Natural killer cell (primary cell): ENCODE data around the gene TAS2R40. TPM values are rescaled to one million over a fixed set of nuclear protein-coding genes. Genes with fewer than 3 reads are reported as not detected.

Experiments
- ATAC-seq, 3 donors: fragments of 150-1000 bp in 2 of 3; fragments of 200-7000 bp in 1 of 3; cut with Tn5 transposase; 1 replicate in 1 of 3; 2 replicates in 2 of 3; pipeline ENCODE4 v1.10.0; 2021; ENCODE audit warnings: mild to moderate bottlenecking in 2 of 3, moderate library complexity in 2 of 3
- DNase-seq, 2 donors: peaks; one replicate each; pipeline versions ENCODE4 v3.0.0 to v3.0.0-alpha.2; 2013 to 2021; ENCODE audit warnings: mixed read lengths in 1 of 2
- H3K27ac ChIP-seq: one replicate; pipeline ENCODE4 v1.5.1; 2013; ENCODE audit warnings: mild to moderate bottlenecking, low read length
- H3K27me3 ChIP-seq: one replicate; pipeline ENCODE4 v1.6.1; 2013; ENCODE audit warnings: low read length; ENCODE audit not compliant: control insufficient read depth, insufficient read depth
- H3K36me3 ChIP-seq: one replicate; pipeline ENCODE4 v1.6.1; 2013; ENCODE audit warnings: low read length; ENCODE audit not compliant: control insufficient read depth, insufficient read depth
- H3K4me1 ChIP-seq: one replicate; pipeline ENCODE4 v1.6.1; 2013; ENCODE audit warnings: low read length; ENCODE audit not compliant: control insufficient read depth, insufficient read depth
- H3K4me3 ChIP-seq: one replicate; pipeline ENCODE4 v1.5.1; 2013; ENCODE audit warnings: low read length
- H3K9me3 ChIP-seq: one replicate; pipeline ENCODE4 v1.6.1; 2013; ENCODE audit warnings: low read length; ENCODE audit not compliant: control insufficient read depth, insufficient read depth
- H3K27ac Mint-ChIP-seq, 2 donors: one replicate each; pipeline ENCODE4 v1.8.0; 2022; ENCODE audit warnings: mild to moderate bottlenecking in 2 of 2, mixed read lengths in 2 of 2, moderate library complexity in 1 of 2
- H3K27me3 Mint-ChIP-seq, 2 donors: one replicate each; pipeline ENCODE4 v1.8.0; 2022; ENCODE audit warnings: low read depth in 2 of 2, mixed read lengths in 2 of 2
- H3K36me3 Mint-ChIP-seq: one replicate; pipeline ENCODE4 v1.8.0; 2022; ENCODE audit warnings: mixed read lengths
- H3K4me1 Mint-ChIP-seq, 2 donors: one replicate each; pipeline ENCODE4 v1.8.0; 2022; ENCODE audit warnings: mixed read lengths in 2 of 2
- H3K4me3 Mint-ChIP-seq: one replicate; pipeline ENCODE4 v1.8.0; 2022; ENCODE audit warnings: mild to moderate bottlenecking, moderate library complexity, mixed read lengths
- H3K9me3 Mint-ChIP-seq, 2 donors: one replicate each; pipeline ENCODE4 v1.8.0; 2022; ENCODE audit warnings: mixed read lengths in 2 of 2
- CTCF ChIP-seq: fragments of 200-600 bp; IDR thresholded peaks from one replicate; pipeline ENCODE4 v1.8.0; 2022; ENCODE audit warnings: antibody characterized with exemption
- WGBS: methylation state at CpG from one replicate; pipeline ENCODE4 v1.1.7; 2013; ENCODE audit warnings: missing lambda C conversion rate; ENCODE audit not compliant: insufficient coverage; 5-methylcytosine and 5-hydroxymethylcytosine counted together
- intact Hi-C: fragments of 100-400 bp; cut with micrococcal nuclease; formaldehyde crosslinking; loops from one replicate; pipeline ENCODE4 v1.14.2; 2022
- total RNA-seq, 4 donors: library from RNA; stranded (reverse); fragments of 120-200 nt in 1 of 4; gene quantifications; one replicate each; pipeline versions ENCODE4 v1.2.3 to v1.2.4, GENCODE V29; 2013 to 2022

Gene TAS2R40
- total RNA-seq, 3 donors from 2014 or later (not counting 1 experiment from before 2014, with no cell fraction given) = not detected

GRCh38 chr7:143245123-143245522 lies 23.3 kb downstream of the TAS2R40 start:
- no peak overlapping the region for H3K27ac ChIP-seq
- peaks cover 6% of the 10 kb centered on the region for H3K36me3 Mint-ChIP-seq
- no peaks in the 10 kb centered on the region for H3K36me3 ChIP-seq
- H3K4me3 Mint-ChIP-seq = no peak overlapping the region
- peaks cover 3% of the 10 kb centered on the region for H3K4me1 ChIP-seq
- TF ChIP-seq CTCF = no peak
- peaks cover 0 to 5% of the 10 kb centered on the region in 2 donors for H3K9me3 Mint-ChIP-seq
- H3K27me3 Mint-ChIP-seq = peaks cover 10 to 17% of the 10 kb centered on the region in 2 donors
- 20% methylated on average over 3 of the region's 3 CpGs for WGBS
- DNase-seq (no peak), ATAC-seq (no peak)
- no peak overlapping the region for H3K27ac Mint-ChIP-seq
- no peak overlapping the region for H3K4me3 ChIP-seq
- H3K9me3 ChIP-seq = no peaks in the 10 kb centered on the region
- H3K4me1 Mint-ChIP-seq = peaks cover 5 to 16% of the 10 kb centered on the region in 2 donors
- no peaks in the 10 kb centered on the region for H3K27me3 ChIP-seq
- intact Hi-C loops = no loop called here

DNA sequence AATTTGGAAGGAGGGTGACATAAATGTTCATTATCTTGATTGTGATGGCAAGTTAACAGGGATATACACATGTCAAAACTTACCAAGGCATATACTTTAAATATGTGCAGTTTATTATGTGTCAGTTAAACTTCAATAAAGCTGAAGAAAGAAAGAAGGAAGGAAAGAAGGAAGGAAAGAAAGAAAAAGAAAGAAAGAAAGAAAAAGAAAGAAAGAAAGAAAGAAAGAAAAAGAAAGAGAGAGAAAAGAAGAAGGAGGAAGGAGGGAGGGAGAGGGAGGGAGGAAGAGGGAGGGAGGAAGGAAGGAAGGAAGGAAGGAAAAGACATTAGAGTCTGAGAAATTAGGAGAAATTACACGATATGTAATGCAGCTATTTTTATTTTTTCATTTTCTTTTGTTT lies 25.5 kb downstream of the TAS2R40 start:
- Histone ChIP-seq H3K36me3 (no peaks in the 10 kb centered on the region), H3K9me3 (no peaks in the 10 kb centered on the region), H3K27ac (no peak overlapping the region), H3K27me3 (no peaks in the 10 kb centered on the region), H3K4me3 (no peak overlapping the region), H3K4me1 (peaks cover 7% of the 10 kb centered on the region)
- DNase-seq (no peak), ATAC-seq (no peak)
- Mint-ChIP-seq H3K9me3 (peaks cover 0 to 5% of the 10 kb centered on the region in 2 donors), H3K4me1 (peaks cover 26 to 36% of the 10 kb centered on the region in 2 donors), H3K27me3 (peaks cover 7 to 8% of the 10 kb centered on the region in 2 donors), H3K36me3 (peaks cover 6% of the 10 kb centered on the region), H3K4me3 (no peak overlapping the region), H3K27ac (no peak overlapping the region)
- no peak for TF ChIP-seq CTCF
- intact Hi-C loops = no loop called here
- WGBS = no CpG with 5 or more reads among the region's 1 CpG

- intact Hi-C loops = no loop called here
- Histone ChIP-seq H3K4me3 (no peak overlapping the region), H3K4me1 (peaks cover 7% of the 10 kb centered on the region), H3K9me3 (peaks cover 3% of the 10 kb centered on the region), H3K27me3 (no peaks in the 10 kb centered on the region), H3K27ac (no peak overlapping the region), H3K36me3 (no peaks in the 10 kb centered on the region)
- Mint-ChIP-seq H3K27ac (no peak overlapping the region), H3K4me3 (no peak overlapping the region), H3K36me3 (peaks cover 6% of the 10 kb centered on the region), H3K9me3 (peaks cover 0 to 5% of the 10 kb centered on the region in 2 donors), H3K4me1 (peaks cover 27 to 36% of the 10 kb centered on the region in 2 donors), H3K27me3 (peaks cover 1 to 7% of the 10 kb centered on the region in 2 donors)
- no peak for ATAC-seq
- no peak for DNase-seq
- WGBS = 91% methylated on average over 2 of the region's 2 CpGs
- no peak for TF ChIP-seq CTCF
Measured at GRCh38 chr7:143248761-143249354, 27.0 kb downstream of the TAS2R40 start.

DNA sequence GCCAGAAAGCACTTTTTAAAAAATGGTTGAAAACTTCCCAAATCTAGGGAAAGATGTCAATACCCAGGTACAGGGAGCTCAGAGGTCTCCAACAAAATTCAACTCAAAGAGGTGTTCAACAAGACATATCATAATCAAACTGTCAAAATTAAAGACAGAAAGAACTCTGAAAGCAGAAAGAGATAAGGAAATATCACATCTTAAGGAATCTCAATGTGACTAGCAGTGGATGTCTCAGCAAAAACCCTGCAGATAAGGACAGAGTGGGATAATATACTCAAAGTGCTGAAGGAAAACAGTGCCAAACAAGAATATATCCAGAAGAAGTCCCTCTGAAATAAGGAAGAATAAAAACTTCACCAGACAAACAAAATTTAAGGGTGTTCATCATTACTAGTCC lies 28.4 kb downstream of the TAS2R40 start:
- H3K9me3 Mint-ChIP-seq = peaks cover 0 to 5% of the 10 kb centered on the region in 2 donors
- H3K4me1 ChIP-seq = peaks cover 7% of the 10 kb centered on the region
- no peak overlapping the region for H3K27ac Mint-ChIP-seq
- H3K9me3 ChIP-seq = peaks cover 3% of the 10 kb centered on the region
- no peak for DNase-seq
- peak overlapping the region; percentile 35 for H3K4me3 Mint-ChIP-seq
- TF ChIP-seq CTCF = no peak
- peaks cover 0 to 7% of the 10 kb centered on the region in 2 donors for H3K27me3 Mint-ChIP-seq
- H3K27ac ChIP-seq = no peak overlapping the region
- no peak overlapping the region for H3K4me3 ChIP-seq
- H3K36me3 ChIP-seq = no peaks in the 10 kb centered on the region
- intact Hi-C loops = no loop called here
- H3K36me3 Mint-ChIP-seq = peaks cover 6% of the 10 kb centered on the region
- no peak for ATAC-seq
- H3K27me3 ChIP-seq = no peaks in the 10 kb centered on the region
- H3K4me1 Mint-ChIP-seq = peaks cover 27 to 36% of the 10 kb centered on the region in 2 donors
